HG03095 (cell line): ENCODE data around the gene XRCC3.

Source experiments
- ATAC-seq: cut with Tn5 transposase; IDR thresholded peaks from one replicate; pipeline ENCODE4 v1.9.1; 2021; ENCODE audit warnings: moderate library complexity; ENCODE audit not compliant: unreplicated experiment

The XRCC3 gene

DNA sequence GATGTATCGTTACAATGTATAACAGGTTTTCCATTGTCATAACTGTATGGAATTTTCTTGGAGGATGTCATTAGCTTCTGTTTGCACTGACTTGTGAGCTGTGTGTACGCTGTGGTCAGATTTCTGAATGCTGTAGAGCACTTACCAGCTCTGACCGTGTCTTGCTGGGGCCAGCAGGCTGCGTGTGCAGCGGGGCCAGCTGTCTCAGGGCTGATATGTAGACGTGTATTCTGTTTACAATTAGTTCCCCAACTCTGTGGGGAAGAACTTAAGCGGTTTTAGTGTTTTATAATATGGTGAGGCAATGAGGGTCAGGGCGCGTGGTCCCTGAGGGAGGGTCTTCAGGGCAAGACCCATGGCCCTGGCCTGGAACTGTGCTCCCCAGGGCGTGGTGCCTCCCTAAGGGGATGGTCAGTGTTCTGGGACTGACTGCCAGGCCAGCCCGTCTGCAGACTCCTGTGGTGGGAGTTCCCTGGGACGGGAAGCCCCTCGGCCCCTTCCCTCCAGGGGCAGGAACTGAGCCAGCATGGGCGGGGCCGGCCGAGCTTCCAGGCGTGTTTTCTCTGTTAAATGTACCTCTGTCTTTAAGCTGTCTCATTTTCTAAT lies 18.7 kb downstream of the XRCC3 start:
- ATAC-seq, result no peak

DNA sequence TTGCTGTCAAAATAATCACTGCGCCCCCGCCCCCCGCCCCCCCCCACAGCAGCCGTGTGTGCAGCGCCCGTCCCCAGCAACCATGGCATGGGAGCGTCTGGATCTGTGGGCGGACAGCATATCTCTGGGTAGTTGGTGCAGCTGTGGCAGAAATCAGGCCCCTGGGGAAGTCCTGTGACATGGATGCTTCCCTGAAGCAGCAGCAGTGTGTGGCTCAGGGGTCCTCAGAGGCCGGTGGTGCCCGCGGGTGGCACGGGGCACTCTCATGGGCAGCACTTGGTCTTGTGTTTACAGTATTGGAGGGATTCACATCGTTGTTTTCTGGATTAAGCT lies 19.2 kb downstream of the XRCC3 start:
- no peak for ATAC-seq

DNA sequence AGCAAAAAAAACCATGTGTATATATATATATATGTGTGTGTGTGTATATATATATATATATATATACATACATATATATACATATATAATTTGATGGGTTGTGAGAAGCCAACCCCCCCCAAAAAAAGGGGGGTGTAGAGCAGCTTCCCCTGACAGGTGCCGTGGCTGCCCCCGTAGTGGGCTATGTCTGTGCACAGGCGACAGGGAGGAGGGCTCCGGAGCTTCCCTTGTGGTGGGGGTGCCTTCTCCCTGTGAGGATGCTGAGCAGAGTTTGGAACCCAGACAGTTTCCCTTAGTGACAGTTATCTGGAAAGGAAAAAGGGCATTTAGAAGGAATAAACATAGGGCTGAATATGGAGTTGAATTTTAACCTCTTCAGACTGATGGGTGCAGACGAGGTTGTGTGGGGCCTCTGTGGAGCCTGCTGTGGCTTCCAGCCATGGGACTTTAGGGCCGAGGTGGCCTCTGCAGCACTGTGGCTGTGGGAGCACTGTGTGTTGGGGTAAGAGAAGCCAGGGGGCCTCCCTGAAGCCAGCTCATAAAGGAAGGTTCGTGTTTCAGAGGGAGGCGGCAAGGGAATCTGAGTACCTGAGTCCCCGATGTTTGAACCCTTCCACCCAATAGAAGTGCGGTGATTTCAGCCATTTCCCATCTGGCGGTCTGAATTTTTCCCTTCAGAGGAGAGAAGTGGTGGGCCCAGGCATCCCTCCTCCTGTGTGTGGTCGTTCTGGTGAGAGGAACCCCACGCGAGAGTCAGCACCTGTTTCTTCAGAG lies 19.8 kb downstream of the XRCC3 start:
- ATAC-seq, result no peak

DNA sequence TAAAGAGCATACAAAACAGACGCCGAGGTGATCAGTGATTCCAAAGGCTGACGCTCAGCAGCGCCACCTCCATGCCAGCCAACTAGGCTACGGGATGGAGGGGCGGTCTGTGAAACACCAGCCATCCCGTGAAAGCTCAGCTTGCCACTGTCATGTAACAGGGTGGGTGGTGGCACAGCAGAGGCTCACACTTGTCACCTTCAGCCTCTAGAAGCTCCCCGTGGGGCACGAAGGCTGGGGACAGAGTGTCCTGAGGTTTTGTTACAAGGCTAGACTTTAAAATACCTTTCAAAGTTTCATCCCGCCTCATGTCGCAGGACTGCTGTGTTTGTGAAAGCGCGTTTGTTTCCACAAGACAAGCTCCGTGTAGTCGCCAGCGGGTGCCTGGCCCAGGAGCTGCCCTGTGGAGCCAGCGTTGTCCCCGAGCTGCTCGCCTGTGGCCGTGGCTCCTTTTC lies 20.7 kb downstream of the XRCC3 start:
- no peak for ATAC-seq

DNA sequence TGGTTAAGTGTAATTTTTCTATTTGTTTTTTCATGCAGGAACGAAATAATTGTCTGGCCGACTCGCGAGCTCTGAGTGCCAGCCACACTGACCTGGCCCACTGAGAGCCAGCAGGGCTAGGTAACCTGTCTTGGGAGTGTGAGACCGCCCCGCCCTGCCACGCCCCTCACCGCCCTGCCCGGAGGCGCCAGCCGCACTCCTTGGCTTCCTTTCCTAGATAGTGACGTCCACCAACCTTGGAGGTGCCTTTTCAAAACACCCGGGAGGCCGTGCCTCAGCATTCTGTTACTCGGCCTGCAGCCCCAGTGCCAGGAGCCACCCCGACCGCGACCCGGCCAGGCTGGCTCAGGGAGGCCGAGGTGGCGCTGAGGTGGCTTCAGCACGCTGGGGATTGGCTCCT lies 21.7 kb downstream of the XRCC3 start:
- ATAC-seq, result no peak

DNA sequence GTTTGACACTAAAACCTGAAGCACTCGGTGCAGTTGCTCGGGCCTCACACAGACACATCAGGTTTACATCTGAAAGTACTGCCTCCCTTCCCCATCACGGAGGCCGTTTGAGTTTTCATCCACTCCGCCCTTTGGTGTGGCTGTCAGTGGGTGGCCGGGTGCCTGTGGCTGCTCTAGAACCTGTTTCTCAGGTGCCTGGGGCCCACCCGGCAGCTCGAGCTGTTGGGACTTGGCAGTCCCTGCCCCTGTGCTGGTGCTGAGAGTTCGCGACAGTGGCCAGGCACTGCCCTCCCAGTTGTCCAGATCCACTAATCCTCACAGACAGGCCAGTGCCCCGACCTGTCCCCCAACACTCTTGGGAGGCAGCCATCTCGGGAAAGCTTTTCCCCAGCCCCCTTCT lies 22.4 kb downstream of the XRCC3 start:
- no peak for ATAC-seq

DNA sequence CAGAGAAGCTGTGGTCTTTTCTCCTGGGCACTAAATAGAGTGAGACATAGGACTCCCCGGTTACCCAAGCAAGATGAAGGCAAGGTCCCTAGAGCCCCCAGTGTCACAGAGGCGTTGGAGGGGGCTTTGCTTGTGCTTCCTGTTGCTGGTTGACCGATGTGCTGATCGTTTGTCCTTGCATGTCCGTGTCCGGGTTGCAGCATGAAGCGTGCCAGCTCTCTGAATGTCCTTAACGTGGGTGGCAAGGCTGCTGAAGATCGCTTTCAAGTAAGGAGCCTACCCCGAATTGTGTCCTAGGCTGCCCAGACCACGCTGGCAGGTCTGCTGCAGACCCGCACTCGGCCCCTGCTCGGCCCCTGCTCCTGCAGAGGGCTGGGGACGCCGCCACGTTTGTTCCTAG lies 23.1 kb downstream of the XRCC3 start:
- ATAC-seq, result peak; percentile 14

DNA sequence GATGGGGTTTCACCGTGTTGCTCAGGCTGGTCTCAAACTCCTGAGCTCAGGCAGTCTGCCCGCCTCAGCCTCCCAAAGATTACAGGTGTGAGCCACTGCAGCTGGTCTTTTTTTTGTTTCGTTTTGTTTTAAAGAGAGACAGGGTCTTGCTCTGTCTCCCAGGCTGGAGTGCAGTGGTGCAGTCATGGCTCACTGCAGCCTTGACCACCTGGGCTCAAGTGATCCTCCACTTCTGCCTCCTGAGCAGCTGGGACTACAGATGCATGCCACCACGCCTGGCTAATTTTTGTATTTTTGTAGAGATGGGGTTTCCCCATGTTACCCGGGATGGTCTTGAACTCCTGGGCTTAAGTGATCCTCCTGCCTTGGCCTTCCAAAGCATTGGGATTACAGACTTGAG lies 23.6 kb downstream of the XRCC3 start:
- peak; percentile 69 for ATAC-seq

DNA sequence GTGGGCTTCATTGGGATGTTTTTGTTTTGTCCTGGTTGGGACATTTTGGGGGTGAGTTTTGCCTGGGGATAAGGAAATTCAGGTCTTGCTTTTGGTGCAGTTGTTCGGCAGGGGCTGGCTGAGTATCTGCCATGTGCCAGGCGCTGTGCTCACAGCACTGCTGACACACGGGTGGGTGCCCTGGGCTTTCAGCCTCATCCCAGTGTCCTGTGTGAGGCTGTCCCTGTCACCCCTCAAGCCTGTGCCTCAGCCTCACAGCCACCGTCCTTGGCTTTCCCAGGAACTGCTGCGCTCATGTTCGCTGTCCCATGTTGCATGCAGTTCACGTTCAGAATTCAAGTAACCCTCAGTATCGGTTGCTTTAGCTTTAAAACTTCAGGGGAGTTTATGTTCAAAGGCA lies 24.9 kb downstream of the XRCC3 start:
- ATAC-seq, result no peak

DNA sequence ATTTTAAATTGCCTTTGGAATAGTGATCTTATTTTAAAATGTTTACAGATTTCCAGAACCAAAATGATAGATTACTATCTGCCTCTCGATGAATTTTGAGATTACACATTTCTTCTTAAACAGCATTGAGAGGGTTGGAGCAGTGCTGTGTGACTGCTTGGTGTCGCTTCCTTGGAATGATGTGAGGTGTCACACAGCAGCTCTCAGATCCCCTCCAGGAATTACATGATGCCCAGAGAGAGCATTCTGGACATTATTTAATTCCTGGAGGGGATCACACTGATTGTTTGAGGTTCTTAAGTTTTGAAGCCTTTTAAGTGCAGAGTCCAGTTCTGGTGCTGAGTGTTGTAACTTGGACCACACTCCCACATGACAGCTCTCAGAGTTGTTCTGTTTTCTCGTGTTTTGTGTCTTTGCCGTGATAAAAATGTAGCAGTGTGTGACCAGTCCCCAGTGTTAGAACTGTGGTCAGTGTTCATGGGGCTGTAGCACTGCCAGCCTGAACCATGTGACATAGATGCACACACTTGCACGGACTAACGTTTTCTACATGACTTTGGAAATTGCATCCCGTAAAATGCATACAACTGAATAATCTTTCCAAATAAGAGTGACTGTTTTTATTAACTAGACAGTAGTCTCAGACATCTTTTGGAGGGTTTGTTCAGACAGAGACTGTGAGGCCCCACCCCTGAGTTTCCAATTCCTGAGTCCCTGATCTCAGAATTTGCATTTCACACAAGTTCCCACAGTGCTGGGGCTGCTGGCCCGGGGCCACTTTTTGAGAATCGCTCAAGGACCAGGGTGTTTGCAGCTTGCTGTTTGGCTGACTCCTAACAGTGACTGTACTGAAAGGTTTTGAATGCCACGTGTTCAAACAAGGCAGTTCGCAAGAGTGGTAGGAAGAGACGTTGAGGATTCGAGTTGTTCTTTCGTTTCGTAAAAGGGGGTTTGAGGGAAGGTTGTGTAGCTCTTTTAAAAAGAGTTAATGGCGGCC lies 26.0 kb downstream of the XRCC3 start:
- peak; percentile 41 for ATAC-seq

DNA sequence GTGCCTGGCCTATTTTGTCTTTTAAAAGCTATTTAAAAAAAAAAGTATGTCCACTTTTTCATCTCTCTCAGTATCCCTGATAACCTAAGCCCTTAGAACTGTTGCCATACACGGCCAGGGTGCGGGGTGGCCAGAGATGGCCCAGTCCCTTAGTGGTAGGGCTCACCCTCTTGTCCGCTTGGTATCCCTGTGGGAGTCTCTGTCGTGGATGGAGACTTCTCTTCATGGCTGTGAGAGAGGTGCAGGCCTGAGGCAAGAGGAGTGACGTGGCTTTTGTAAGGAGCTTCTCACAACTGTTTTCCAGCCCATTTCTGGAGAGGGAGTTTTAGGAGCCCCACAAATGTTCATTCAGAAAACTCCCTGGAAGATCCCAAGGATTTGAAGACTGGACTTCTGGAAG lies 26.8 kb downstream of the XRCC3 start:
- no peak for ATAC-seq

DNA sequence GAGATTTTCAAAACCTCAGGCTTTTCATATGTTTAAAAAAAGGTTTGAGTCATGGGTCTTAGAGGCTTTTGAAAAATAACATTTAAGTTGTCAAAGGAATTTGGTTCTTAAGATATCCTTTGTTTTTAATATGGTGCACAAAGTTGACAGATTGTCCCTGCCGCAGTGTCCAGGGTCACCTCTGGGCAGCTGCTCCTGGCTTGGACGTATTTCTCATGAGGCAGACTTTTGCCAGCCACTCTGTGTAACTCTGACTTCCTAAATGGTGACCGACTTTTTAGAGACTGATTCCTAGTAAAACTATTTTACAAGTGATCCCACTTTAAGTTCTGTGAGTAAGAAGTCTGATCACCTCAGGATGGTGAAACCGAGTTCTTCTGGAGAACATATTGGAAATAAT lies 27.5 kb downstream of the XRCC3 start:
- ATAC-seq, result no peak

DNA sequence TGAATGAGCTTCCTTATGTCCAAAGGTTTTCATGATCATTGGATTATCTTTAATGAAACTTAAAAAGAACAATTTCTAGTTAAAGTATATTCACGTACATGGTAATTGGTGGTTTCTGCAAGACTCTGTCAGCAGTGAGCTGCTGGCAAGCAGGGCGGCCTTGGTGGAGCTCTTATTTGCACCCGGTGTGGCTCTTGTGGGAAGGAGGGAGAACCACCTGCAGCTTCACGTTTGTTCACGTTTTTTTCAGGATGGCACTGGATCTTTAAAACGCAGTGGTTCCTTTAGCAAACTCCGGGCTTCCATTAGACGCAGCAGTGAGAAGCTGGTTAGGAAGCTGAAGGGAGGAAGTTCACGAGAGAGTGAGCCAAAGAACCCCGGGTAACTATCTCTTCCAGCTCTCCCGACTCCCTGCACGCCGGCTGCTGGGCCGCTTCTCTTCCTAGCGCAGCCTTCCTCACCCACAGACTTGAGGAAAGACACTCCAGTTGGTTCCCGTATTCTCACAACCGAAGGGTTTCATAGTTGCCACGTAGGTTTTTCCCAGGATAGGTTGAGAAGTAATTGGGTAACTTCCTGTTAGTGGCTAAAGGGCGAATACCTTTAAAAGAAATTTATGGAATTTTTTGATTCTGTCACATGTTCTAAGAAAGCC lies 28.3 kb downstream of the XRCC3 start:
- no peak for ATAC-seq

DNA sequence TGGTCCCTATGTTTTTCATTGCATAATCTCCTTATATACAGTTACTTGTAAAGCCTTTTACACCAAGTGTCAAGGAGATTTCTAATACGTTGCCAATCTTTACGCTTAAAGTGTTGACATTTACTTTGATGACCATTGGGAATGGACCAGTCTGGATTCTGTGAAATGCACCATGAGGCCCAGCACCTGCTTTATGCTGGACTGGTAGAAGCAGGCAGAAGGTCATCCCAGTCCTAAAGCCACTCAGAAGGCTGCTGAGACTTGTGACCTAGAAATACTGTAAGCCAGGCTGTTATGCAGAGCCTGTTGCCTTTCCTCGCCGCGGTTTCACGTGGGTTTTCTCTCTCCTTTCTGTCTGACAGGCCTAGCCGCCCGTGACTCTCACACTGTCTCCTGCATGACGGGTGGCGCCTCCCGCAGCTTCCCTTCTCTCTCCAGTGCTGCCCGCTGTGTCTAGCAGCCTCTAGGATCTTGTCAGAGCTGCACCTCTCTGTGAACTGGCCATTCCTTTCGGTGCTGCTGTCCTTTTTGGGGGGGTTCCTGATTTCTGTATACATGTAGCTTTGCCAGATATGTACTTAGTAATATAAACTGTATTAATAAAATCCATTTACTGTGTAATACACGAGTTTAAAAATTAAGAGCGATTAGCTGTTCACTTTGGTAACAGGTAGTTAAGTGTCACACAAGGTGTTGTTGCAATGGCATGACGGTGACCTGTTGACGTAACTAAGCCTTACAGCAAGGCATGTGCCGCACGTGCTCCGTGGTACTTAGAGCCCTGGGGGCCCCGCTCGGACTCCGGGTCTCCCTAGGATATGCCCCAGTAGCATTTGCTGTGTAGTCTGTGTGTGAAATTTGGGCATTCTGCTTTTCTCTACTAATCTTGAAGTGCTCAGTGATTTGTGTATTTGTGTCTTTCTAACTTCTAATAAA lies 29.7 kb downstream of the XRCC3 start:
- ATAC-seq, result no peak

DNA sequence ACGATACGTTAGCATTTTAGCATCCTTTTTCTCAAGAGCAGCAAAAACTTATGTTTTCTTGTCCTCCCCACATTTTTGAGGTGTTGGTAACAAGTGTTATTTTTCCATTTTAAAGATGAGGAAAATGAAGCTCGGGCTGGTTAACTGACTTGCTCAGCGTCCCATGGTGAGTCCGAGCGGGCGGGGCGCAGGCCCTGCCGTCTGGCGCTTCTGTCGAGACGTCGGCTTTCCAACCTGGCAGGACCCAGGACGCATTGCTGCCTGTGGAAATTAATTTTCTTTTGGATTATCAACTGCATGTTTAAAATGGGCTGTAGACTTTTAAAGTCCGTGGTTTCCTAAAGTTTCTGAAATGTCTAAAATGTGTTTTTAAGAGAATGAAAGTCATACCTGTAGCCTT lies 30.4 kb downstream of the XRCC3 start:
- no peak for ATAC-seq

DNA sequence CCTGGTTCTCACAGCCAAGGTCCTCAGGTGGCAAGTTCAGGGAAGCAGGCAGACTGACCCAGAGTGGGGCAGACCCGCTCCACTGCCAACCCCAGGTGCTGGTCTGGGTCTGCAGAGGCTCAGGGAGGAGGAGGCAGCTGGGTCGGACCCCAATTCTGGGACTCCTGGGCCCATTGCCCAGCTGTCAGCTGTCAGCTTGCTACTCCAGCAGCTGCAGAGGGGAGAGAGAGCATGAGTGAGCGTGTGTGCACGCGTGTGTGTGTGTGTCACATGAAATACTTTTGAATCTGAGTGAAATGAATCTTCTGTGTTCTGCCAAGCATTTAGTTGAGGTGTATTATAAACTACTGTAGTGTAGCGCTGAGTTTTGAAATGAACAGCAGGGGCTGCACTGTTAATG lies 30.8 kb downstream of the XRCC3 start:
- ATAC-seq, result no peak

DNA sequence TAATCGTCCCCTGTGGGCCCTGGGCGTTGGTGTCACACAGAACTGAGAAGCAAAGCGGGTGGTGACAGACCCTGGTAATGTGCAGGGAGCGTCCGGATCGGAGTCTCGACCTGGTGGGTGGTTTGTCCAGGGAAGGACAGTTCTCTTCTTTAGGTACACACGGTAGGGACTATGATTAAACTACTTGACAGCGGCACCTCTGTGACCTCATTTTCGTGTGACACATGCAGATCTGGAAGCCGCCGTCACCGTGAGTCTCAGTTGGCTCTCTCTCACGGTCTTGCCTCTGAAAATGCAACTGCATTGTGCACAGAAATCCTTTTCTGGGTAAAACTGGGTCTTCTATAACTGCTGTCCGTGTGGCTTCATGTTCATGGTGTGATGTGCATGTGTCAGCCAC lies 32.1 kb downstream of the XRCC3 start:
- ATAC-seq, result no peak

DNA sequence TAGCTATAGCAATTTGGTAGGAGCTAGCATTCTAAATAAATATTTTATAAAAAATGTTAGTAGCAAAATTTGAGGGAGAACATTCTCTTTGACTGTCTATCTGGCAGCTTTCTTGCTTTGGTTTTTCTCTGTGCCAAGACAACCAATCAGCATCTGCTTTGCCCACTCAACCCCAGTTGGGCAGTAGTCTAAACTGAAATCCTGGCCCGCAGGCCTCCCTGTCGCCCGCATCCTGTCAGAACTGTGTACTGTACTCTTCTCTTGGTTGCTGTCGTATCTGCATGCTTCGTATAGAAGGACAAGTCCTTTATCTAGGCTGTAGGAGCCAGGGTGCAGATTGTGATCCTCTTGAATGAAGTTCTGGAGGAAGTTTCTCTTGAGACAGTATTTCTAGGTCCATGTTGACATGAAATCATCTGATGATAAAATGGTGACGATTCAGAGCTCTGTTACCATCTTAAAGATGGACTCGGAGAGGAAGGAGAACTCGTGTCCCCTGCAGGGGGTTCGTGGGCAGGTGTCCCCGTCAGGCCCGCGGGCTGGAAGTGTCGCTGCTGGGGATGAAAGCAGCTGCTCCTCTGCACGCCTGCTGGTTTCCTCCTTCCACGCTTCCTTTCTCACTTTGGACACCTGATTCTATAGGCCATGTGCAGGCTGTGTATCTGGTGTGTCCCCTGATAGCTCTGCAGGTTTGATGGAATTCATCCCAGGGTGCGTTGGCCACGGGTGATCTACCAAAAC lies 34.6 kb downstream of the XRCC3 start:
- no peak for ATAC-seq

DNA sequence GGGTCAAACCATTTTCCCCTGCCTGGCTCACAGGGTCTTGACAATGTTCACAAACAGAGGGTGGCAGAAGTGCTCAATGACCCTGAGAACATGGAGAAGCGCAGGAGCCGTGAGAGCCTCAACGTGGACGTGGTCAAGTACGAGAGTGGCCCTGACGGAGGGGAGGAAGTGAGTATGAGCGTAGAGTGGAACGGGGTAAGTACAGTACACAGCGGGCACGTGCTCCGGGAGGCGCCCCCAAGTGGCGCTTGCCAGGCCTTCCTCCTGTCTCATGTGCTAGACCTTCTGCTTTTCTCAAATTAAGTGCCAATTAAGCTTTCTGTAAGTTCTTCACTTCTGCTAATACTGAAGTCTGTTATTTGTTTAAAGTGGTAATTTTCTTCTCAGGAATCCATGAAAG lies 35.9 kb downstream of the XRCC3 start:
- ATAC-seq, result peak; percentile 80
